Neural cell (in vitro differentiated cells): ENCODE data around the gene C11orf24. TPM values are rescaled to one million over a fixed set of nuclear protein-coding genes. Genes with fewer than 3 reads are reported as not detected.

ENCODE experiments used
- H2AFZ ChIP-seq: fragments of 200-600, 300-800 bp; sonication (generic), shearing (Covaris generic); 2 replicates; pipeline ENCODE4 v1.6.0; 2014; ENCODE audit warnings: low read depth, mild to moderate bottlenecking, antibody characterized with exemption, low read length, moderate library complexity
- H3F3A ChIP-seq: fragments of 200-600 bp; shearing (Covaris generic); 2 replicates; pipeline ENCODE4 v1.6.1; 2016; ENCODE audit warnings: mild to moderate bottlenecking, moderate library complexity, mixed read lengths, antibody characterized with exemption, low read length; ENCODE audit not compliant: insufficient read depth, poor library complexity, severe bottlenecking
- H3K27ac ChIP-seq: fragments of 200-600, 300-800 bp; sonication (generic), shearing (Covaris generic); 2 replicates; pipeline ENCODE4 v1.5.1; 2014; ENCODE audit warnings: mild to moderate bottlenecking, low read length, moderate library complexity
- H3K27me3 ChIP-seq: fragments of 300-800, 200-600 bp; sonication (generic), shearing (Covaris generic); 2 replicates; pipeline ENCODE4 v1.6.0; 2014; ENCODE audit warnings: mild to moderate bottlenecking, low read depth, low read length, moderate library complexity; ENCODE audit not compliant: insufficient read depth
- H3K36me3 ChIP-seq: fragments of 300-800, 200-600 bp; sonication (generic), shearing (Covaris generic); 2 replicates; pipeline ENCODE4 v1.5.1; 2014; ENCODE audit warnings: mild to moderate bottlenecking, antibody characterized with exemption, low read length, moderate library complexity; ENCODE audit not compliant: insufficient read depth
- H3K4me2 ChIP-seq: fragments of 300-800, 200-600 bp; sonication (generic), shearing (Covaris generic); 2 replicates; pipeline ENCODE4 v1.6.0; 2014; ENCODE audit warnings: mild to moderate bottlenecking, low read length
- H3K4me3 ChIP-seq: fragments of 300-800, 200-600 bp; sonication (generic), shearing (Covaris generic); 2 replicates; pipeline ENCODE4 v1.5.1; 2014; ENCODE audit warnings: mild to moderate bottlenecking, low read length, moderate library complexity
- H3K79me2 ChIP-seq: fragments of 200-600 bp; shearing (Covaris generic); replicated peaks from 2 replicates; pipeline ENCODE4 v1.6.0; 2014; ENCODE audit warnings: mild to moderate bottlenecking, low read length, moderate library complexity; ENCODE audit not compliant: insufficient read depth
- H3K9ac ChIP-seq: fragments of 300-800, 200-600 bp; sonication (generic), shearing (Covaris generic); 2 replicates; pipeline ENCODE4 v1.6.1; 2016; ENCODE audit warnings: mild to moderate bottlenecking, low read length, mixed read lengths
- H3K9me2 ChIP-seq: fragments of 200-600 bp; shearing (Covaris generic); 2 replicates; pipeline ENCODE4 v1.6.1; 2016; ENCODE audit warnings: mild to moderate bottlenecking, low read length, mixed read lengths; ENCODE audit not compliant: insufficient read depth
- H3K9me3 ChIP-seq: fragments of 200-600, 300-800 bp; sonication (generic), shearing (Covaris generic); 2 replicates; pipeline ENCODE4 v1.6.1; 2016; ENCODE audit warnings: mild to moderate bottlenecking, mixed run types, low read length, moderate library complexity, mixed read lengths
- H4K20me1 ChIP-seq: fragments of 200-600 bp; shearing (Covaris generic); 2 replicates; pipeline ENCODE4 v1.6.1; 2016; ENCODE audit warnings: mild to moderate bottlenecking, mixed run types; ENCODE audit not compliant: insufficient read depth
- EP300 ChIP-seq: fragments of 450-650 bp; conservative IDR thresholded peaks from 2 replicates; pipeline ENCODE4 v1.6.1; 2014; ENCODE audit warnings: antibody characterized with exemption, mild to moderate bottlenecking, moderate library complexity; ENCODE audit not compliant: poor library complexity, severe bottlenecking
- EZH2 ChIP-seq: fragments of 200-600, 300-800 bp; shearing (Covaris generic), sonication (generic); IDR thresholded peaks from 2 replicates; pipeline ENCODE4 v1.6.1; 2014; ENCODE audit warnings: antibody characterized with exemption, low read length, borderline replicate concordance, mild to moderate bottlenecking; ENCODE audit not compliant: insufficient read depth, poor library complexity, severe bottlenecking
- MXI1 ChIP-seq: fragments of 450-650 bp; conservative IDR thresholded peaks from 2 replicates; pipeline ENCODE4 v1.6.1; 2014; ENCODE audit warnings: antibody characterized with exemption, mild to moderate bottlenecking; ENCODE audit not compliant: poor library complexity, severe bottlenecking
- POLR2AphosphoS5 ChIP-seq: IDR thresholded peaks from 2 replicates; pipeline ENCODE4 v1.6.1; 2012
- RAD21 ChIP-seq: fragments of 450-650 bp; conservative IDR thresholded peaks from 2 replicates; pipeline ENCODE4 v1.6.1; 2014; ENCODE audit warnings: antibody characterized with exemption, mild to moderate bottlenecking, moderate library complexity
- SMC3 ChIP-seq: fragments of 450-650 bp; conservative IDR thresholded peaks from 2 replicates; pipeline ENCODE4 v1.6.1; 2014; ENCODE audit warnings: antibody characterized with exemption, mild to moderate bottlenecking, moderate library complexity; ENCODE audit not compliant: poor library complexity
- TAF1 ChIP-seq: IDR thresholded peaks from 2 replicates; pipeline ENCODE4 v1.6.1; 2012; ENCODE audit warnings: low read depth
- polyA plus RNA-seq: library from polyadenylated mRNA; depleted of rRNA; stranded (reverse); fragments of >200 nt; gene quantifications from 2 replicates; pipeline ENCODE4 v1.2.3, GENCODE V29; 2014
- TF ChIP-seq, protein P1 (sequence below): fragments of 450-650 bp; IDR thresholded peaks from 2 replicates; pipeline ENCODE4 v1.5.1; 2014; ENCODE audit warnings: antibody characterized with exemption, mild to moderate bottlenecking, moderate library complexity; ENCODE audit not compliant: poor library complexity, severe bottlenecking
- TF ChIP-seq, protein P2 (sequence below): IDR thresholded peaks from 2 replicates; pipeline ENCODE4 v1.6.1; 2012; ENCODE audit warnings: borderline replicate concordance

The C11orf24 gene
- polyA plus RNA-seq, 1 donor from 2014 or later, result 9.6 TPM

DNA sequence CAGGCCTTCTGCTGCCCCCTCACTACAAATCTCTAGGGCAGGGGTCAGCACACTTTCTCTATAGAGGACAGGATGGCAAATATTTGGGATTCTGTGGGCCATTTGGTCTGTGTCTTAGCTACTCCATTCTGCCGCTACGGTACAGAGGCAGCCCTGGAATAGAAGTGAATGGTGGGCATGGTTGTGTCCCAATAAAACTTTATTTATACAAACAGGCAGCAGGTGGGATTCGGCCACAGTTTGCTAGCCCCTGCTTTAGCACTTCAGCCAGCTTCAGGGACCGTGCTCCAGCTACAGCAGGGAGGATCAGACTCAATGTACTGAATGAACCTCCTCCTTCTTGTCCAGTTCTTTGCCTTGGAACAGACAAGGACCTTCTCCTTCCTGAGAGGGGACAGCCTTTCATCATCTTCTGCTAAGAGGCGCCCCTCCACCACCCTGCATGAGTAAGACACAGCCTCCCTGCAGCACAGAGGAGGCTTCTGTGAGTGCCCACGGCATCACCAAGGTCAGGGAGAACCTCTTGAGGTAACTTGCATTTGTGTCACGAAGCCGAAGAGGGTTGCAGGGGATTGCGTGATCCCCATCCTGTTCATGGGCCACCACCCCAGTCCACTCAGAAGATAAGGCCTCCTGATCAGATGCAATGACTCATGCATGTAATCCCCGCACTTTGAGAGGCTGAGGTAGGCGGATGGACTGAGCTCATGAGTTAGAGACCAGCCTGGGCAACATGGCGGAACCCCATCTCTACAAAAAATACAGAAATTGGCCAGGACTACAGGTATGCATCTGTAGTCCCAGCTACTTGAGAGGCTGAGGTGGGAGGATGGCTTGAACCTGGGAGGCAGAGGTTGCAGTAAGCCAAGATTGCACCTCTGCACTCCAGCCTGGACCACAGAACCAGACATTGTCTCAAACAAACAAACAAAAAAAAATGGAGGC is 4.6 kb downstream of the C11orf24 start:
- Histone ChIP-seq H3K4me3 (no peak overlapping the region), H3K79me2 (peaks cover 20% of the 10 kb centered on the region), H3K4me2 (no peak overlapping the region), H3K9me3 (no peaks in the 10 kb centered on the region), H4K20me1 (no peaks in the 10 kb centered on the region), H3K36me3 (no peaks in the 10 kb centered on the region), H3K9me2 (no peaks in the 10 kb centered on the region), H3F3A (no peaks in the 10 kb centered on the region), H2AFZ (no peak overlapping the region), H3K27ac (no peak overlapping the region), H3K9ac (no peak overlapping the region), H3K27me3 (no peaks in the 10 kb centered on the region)
- TF ChIP-seq EP300 (no peak), POLR2AphosphoS5 (no peak), MXI1 (no peak), SMC3 (no peak), EZH2 (no peak), RAD21 (no peak)
- TF ChIP-seq, protein P1, sequence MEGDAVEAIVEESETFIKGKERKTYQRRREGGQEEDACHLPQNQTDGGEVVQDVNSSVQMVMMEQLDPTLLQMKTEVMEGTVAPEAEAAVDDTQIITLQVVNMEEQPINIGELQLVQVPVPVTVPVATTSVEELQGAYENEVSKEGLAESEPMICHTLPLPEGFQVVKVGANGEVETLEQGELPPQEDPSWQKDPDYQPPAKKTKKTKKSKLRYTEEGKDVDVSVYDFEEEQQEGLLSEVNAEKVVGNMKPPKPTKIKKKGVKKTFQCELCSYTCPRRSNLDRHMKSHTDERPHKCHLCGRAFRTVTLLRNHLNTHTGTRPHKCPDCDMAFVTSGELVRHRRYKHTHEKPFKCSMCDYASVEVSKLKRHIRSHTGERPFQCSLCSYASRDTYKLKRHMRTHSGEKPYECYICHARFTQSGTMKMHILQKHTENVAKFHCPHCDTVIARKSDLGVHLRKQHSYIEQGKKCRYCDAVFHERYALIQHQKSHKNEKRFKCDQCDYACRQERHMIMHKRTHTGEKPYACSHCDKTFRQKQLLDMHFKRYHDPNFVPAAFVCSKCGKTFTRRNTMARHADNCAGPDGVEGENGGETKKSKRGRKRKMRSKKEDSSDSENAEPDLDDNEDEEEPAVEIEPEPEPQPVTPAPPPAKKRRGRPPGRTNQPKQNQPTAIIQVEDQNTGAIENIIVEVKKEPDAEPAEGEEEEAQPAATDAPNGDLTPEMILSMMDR, result no peak
- TF ChIP-seq, protein P2, sequence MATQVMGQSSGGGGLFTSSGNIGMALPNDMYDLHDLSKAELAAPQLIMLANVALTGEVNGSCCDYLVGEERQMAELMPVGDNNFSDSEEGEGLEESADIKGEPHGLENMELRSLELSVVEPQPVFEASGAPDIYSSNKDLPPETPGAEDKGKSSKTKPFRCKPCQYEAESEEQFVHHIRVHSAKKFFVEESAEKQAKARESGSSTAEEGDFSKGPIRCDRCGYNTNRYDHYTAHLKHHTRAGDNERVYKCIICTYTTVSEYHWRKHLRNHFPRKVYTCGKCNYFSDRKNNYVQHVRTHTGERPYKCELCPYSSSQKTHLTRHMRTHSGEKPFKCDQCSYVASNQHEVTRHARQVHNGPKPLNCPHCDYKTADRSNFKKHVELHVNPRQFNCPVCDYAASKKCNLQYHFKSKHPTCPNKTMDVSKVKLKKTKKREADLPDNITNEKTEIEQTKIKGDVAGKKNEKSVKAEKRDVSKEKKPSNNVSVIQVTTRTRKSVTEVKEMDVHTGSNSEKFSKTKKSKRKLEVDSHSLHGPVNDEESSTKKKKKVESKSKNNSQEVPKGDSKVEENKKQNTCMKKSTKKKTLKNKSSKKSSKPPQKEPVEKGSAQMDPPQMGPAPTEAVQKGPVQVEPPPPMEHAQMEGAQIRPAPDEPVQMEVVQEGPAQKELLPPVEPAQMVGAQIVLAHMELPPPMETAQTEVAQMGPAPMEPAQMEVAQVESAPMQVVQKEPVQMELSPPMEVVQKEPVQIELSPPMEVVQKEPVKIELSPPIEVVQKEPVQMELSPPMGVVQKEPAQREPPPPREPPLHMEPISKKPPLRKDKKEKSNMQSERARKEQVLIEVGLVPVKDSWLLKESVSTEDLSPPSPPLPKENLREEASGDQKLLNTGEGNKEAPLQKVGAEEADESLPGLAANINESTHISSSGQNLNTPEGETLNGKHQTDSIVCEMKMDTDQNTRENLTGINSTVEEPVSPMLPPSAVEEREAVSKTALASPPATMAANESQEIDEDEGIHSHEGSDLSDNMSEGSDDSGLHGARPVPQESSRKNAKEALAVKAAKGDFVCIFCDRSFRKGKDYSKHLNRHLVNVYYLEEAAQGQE, result no peak

DNA sequence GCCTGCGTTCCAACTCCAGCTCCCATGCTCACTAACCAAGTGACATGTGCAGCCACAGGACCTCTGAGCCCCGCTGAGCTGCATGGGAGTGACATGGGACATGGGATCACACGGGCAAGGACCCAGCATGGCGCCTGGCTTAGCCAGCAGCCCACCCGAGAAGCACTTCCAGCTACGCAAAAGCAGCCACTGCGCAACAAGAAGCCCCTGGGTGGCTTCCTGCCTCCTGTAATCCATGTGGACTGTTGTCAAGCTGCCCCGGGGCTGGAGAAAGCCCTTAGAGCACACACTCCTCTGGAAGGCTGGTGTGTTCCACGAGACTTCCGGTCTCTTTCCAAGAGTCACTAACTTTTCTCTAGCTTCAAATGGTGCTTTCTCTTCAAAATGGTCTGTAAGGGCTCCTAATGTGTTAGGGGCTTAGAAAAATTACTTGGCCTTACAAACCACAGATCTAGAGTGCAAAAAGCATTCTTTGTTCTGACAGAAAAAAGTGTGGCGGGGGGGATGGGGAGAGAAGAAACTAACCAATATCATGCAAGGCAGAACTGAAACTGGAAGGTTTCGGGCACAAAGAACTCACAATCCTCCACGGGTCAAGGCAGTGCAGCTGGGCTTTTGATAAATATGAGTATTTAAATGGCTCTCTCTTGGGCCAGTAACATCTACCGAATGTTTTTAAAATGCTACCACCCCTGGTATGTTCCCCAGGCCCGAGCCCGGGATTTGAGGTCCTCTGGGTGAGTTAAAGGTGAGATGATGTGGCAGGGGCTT is 5.5 kb downstream of the C11orf24 start:
- Histone ChIP-seq H3K9me2 (no peaks in the 10 kb centered on the region), H3K4me3 (no peak overlapping the region), H3K27ac (no peak overlapping the region), H4K20me1 (no peaks in the 10 kb centered on the region), H3F3A (no peaks in the 10 kb centered on the region), H3K27me3 (no peaks in the 10 kb centered on the region), H3K36me3 (no peaks in the 10 kb centered on the region), H3K4me2 (no peak overlapping the region), H2AFZ (no peak overlapping the region), H3K79me2 (peaks cover 19% of the 10 kb centered on the region), H3K9me3 (no peaks in the 10 kb centered on the region), H3K9ac (no peak overlapping the region)
- TF ChIP-seq RAD21, result no peak
- TF ChIP-seq POLR2AphosphoS5, result no peak
- no peak for TF ChIP-seq MXI1
- TF ChIP-seq, protein P1, result no peak
- TF ChIP-seq, protein P2, result no peak
- TF ChIP-seq EP300, result no peak
- TF ChIP-seq EZH2, result no peak
- no peak for TF ChIP-seq SMC3
- no peak for TF ChIP-seq TAF1
